HG03469 (cell line): ENCODE results near the gene DEFB113.
"Not testable (repeated sequence)": the region's sequence is repeated elsewhere in the genome, so short reads cannot be mapped to it uniquely, and the experiment has no call there.

Source experiments
- ATAC-seq: cut with Tn5 transposase; IDR thresholded peaks from one replicate; pipeline ENCODE4 v1.9.1; 2021; ENCODE audit warnings: mild to moderate bottlenecking, moderate library complexity, moderate number of reproducible peaks; ENCODE audit not compliant: unreplicated experiment

Gene DEFB113, protein sequence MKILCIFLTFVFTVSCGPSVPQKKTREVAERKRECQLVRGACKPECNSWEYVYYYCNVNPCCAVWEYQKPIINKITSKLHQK

DNA sequence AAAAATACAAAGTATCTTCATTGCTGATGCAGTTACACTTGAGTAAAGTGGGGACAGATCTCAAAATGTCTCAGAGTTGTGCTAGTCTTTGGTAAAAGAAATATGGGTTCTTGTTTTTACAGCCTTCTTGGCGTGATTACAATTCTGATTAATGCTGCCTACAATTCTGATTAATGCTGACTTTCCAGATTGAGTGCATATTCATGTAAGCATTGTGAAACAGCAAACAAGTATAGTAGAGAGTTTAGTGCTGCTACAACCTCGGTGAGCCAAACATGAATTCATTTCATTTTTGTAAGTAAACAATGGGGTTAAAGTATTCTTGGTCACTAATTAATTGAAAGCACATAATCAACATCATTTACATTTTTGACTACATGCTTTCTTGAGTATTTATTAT is at the start of gene DEFB113:
DEFB113 (minus strand) TSS at position 21 of the 400 bp plus-strand sequence; CDS start at position 21, 0 bp downstream.
- ATAC-seq: no peak

DNA sequence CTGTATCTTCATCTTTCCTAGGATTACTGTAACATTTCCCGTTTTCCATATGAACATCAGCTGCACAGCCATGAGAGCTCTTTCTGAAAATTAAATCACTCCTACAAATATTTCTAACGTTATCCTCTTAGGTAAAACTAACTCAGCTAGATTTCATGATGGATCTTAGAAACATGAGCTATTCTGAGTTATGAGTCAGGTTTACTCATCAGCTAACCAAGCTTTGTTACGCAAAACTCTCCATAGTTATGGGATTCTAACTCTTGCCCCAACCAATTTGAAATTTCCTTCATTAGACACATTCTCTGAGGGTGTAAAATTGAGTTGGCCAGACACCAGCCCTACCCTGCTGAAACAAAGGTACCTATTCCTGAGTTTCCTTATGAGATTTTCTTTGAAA is 38.4 kb upstream of the DEFB113 start:
- no peak for ATAC-seq

DNA sequence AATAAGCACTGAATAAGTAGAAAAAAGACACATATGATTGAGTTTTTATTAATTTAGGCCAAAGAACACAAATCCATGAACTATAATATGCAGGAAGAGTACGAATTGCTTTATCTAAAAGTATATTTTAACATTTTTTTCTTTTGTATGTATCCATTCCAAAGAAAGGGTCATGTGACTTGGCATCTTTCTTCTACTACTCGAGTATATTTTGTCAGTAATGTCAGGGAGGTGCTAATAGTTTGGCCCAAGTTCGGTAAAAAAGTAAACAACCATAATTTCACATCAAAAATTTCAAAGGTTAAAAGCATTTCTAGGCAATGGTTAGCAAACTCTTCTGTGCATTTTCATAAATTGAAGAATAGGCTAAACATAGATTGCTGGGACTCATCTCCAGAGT is 33.7 kb upstream of the DEFB113 start:
- ATAC-seq: no peak

DNA sequence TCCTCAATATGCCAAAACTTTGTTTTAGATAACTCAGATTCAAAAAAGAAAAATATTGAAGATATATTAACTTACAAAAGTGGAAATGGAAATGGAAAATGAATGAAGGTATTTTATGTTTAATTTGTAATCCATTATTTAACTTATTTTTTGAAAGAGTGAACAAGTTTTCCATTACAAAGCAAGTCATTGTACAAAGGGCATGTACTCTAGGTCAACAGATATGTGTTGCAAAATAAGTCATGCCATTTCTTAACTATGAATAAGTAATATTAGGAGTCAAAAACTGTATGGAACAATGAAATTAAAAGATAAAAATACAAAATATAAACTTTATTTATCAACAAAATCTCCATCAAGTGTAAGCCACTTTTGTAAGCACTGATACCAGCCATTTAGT is 25.9 kb upstream of the DEFB113 start:
- no peak for ATAC-seq

DNA sequence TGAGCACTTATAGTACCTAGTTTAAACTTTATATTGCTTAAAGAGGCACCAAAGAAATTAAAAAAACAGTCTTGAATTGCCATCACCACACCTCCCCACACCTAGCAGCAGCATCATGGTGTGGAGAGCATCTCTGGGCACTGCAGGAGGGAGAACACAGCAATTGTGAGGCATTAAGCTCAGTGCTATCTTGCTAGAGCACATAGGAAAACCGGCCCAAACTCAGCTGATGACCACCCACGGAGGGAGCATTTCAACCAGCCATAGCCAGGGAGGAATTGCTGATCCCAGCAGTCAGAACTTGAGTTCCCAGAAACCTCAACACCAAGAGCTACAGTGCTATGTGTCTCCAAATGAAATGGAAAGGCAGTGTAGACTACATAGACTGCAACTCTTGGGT is 19.5 kb upstream of the DEFB113 start:
- no peak for ATAC-seq

DNA sequence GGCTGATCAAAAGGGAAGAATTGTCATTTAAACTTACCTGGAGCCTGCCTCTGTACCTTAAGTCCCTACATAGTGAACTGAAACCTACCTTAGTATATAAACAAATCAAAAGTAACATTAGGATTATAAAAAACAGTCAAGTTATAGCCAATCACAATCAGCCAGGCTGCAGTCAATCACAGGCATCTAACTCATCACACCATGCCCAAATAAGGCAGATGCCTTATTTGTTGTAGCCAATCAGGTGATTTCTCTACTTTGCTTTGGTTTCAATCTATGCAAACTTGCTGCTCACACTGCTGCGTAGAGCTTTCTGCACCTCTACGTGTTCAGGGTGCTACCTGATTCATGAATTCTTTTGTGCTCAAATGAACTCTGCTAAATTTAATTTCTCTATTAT is 18.3 kb upstream of the DEFB113 start:
- no peak for ATAC-seq

DNA sequence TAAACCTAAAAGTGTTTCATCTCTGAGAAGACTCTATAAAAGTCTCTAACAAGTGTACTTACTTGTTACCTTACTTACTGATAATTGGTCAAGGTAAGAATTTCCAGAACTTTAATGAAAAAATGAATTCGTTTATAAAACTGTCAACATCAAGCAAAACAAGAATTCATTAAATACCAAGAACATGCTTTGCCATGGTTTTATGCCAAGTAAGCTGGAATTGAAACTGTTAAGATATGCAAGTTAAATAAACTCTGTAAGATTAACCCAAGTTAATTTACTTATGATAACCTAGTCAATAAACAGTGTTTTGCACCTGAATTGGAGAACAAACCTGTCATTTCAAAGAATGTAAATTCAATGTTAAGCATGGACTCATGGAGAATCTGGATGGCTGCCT is 17.1 kb upstream of the DEFB113 start:
- ATAC-seq: no peak

DNA sequence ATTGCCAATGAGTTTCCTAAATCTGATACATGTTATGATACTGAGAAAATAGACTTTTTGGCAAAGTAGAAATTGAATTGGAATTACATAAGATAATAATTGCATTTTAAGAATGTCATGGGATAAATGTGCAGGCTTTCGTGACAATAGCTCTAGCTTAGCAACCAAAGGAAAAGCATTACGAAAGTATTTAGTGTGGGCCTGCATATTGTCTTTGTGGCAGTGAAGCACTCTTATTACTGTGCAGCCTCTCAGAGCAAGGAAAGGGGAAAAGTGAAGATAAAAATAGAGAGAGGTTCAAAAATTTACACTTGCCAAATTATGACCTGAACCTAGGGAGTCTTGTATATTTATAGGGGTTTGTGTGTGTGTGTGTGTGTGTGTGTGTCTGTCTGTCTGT is 12.6 kb upstream of the DEFB113 start:
- ATAC-seq: no peak

DNA sequence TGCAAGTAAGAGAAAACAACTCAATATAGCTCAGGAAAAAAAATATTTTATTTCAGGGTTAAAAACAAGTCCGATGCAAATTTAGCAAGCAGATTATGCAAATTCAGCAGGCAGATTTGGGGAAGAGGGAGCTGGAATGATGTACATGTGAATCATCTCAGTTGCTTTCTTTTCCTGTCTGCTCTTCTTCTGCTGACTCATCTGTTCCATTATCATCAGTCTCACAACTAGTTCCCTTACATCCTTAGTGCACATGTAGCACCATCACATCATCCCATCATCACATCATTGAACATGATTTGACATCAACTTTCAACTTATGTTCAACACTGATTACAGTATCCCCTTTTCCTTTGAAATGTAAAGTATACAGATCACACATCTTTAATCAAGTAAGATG is 11.5 kb upstream of the DEFB113 start:
- peak; percentile 72 for ATAC-seq

DNA sequence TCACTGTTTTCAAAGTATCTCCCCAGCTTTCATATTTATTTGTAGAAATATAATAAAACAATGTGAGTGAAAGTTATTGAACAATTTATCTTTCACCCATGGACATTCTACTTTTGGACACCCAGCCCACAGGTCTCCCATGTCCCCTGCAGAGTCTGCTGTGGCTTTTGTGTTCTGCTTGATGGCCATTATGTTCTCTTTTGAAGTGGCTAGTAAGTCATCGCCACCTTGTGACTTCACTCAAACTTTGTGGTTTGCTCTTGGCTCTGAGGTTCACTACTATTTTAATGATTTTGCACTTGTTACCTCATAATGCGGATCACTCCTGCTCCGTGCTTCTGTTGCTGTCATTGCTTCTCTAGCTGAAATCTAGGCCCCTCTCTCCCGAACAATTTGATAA is 10.2 kb upstream of the DEFB113 start:
- no peak for ATAC-seq

DNA sequence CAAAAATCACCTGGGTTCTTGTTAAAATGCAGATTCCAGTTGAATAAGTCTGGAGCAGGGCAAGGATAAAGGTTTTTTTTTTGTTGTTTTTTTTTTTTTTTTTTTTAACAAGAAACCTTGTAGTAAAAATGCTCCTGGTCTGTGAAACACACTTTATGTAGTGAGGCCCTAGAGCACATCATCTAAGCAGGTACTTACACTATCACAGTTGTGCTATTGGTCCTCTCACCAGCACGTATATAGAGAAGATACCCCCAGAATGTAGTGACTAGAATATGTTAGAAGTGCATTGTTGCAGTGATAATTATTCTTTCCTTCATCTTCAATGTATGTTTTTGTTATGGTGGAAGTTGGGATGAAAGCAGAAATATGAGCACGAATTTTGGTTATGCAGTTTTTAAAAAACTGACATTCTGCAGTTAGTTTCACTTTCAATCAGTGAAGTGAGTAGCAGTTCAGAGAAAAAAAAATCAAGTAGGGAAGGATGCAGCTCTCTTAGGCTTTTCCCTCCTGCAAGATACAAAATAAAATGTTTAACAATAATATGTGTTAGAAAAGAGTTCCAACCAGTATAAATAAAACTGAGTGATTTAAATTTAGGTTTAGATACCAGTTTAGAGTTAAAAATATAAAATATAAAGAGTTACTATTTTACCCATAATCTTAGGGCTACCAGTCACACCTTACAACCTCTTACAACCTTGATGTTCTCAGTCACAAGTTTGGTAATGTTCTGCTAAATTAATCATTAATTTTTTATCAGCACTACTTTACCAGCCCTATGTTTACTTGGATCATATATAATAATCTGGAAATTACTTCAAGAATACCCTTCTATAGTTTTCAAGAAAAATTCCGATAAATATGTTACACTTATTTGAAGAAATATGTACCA is 9.2 kb upstream of the DEFB113 start:
- no peak for ATAC-seq

DNA sequence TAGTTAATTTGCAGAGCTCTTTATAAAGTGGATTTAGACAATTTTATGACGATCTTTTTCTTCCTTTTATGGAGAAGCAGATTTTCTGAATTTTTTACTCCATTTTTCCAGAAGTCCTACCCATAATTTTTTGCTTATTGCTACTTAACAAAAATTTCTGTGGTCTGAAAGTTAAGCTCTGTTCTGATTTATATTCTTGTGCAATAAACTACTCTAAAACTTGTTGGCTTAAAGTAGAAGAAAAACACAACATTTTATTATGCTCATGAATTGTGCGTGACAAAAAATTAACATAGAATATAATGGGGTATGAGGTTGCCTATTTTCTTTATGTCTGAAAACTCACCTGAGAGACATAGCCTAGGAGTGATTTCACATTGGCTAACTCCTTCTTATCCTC is 2.6 kb downstream of the DEFB113 start:
- no peak for ATAC-seq

DNA sequence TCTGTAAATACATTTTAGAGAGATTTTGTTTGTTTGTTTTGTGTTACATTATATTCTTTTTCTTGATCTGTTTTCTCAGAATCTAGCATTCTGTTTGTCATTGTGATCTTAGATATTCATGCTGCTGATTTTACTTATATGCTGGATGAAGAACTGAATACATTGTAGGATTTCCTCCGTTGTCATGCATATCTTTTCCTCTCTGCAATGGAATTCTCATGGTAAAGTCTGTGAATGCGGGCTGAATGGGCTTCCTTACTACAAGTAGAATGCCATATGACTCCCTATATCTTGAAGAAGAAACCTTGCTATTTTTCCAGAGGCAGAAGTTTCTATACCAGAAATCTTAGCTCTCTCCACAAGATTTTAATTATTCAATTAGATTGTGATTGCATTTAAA is 3.1 kb downstream of the DEFB113 start:
- ATAC-seq: no peak

DNA sequence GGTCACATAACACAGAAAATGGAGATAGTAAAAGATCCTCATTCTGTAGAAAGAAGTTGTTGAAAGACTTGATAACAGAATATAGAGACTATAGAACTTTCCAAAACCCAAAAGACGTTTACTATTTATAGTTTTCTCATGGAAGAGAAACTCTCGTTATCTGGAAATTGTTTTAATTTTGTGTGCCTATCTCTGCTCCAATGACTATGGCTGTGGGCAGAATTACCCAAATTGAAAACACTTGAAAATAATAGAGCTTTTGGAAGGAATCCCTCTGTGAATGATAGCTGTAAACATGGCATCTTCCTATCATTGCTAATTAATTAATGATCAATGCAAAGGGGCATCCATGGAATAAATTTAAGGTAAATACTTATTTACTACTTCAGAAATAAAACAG is 5.4 kb downstream of the DEFB113 start, which contains the start of gene DEFB114:
DEFB114 (minus strand) TSS at position 101 of the 400 bp plus-strand sequence; CDS start at position 42, 59 bp downstream.
- no peak for ATAC-seq

DNA sequence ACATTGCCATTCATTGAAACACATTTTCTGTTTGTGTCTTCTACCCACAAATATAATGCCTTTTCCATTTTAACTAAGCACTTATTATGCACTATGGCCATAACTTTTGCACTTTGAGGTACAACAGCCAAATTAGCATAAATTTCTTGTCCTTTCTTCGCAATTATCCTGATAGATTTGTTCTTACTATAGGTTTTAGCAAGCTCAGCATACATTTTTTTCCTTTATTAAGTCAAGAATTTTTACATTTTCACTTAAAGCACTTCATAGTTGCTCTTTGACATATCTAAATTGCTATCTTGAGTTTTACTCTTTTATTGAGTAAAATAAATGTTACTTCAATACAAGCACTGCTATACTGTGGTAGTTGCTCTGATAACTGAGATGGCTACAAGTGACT is 11.2 kb downstream of the DEFB113 start:
- ATAC-seq: no peak

DNA sequence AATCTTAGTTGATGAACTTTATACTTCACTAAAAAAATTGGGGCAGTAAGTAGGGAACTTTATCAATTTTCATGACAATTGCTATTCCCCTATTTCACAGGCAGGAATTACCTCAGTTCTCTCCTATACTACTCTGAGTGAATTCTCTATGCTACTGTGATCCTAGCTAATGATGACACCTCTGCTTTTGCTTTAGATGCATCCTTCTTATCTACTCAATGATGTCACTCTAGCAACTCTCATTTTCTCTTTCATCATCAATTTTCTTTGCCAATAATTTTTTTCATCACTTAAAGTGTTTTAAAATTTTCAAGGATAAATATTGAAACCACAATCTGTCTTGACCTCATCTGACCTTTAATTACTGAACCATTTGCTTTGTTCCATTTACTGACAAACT is 13.6 kb downstream of the DEFB113 start:
- no peak for ATAC-seq

DNA sequence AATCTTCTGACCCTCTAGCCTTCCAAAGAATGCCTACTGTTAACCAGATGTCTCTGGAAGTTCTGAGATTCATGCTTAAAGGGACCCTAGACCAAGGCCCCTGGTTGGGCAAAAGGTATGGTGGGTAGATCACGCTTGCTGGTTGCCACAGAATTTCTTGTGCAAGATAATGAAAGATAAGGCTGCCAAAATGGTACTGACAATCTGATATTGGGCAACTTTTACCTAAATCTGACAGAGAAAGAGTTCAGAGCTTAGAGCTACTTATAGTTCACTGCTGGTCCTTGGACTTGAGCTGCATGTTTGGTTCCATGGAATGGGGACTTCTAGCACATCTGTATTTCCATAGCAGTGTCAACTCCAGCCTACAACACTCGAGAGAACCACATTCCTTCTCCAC is 17.5 kb downstream of the DEFB113 start:
- no peak for ATAC-seq

DNA sequence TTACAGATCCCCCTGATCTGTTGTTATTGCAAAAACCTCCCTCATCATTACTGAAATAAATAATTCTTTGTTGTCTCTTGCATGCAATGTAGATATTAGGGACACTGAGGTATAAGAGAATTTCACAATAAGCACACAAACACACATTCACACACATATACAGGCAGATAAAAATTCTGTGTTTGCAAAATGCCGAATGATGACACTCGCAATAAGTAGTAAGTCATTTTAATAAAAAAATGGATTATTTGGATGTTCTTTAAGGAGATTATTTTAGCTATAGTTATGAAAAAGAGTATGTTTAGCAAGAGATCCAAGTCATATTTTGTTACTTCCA is 19.0 kb downstream of the DEFB113 start:
- no peak for ATAC-seq

DNA sequence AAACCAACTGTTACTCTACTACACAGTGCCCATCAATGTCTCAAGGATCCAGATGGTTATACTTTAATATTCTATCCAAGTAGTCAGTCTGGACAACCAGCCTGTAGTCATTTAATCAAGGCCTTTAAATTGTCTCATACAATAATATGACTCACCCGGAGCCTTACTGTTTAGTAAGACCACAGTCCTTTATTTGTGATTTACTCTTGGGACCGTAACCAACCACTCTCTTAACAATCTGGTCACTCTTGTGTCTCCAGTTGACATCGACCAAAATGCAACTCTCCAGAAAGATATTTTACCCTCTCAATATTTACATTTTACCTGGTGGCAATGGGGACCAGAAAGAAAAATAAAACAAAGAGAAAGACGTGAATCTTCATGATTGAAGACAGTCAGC is 20.4 kb downstream of the DEFB113 start:
- ATAC-seq: no peak

DNA sequence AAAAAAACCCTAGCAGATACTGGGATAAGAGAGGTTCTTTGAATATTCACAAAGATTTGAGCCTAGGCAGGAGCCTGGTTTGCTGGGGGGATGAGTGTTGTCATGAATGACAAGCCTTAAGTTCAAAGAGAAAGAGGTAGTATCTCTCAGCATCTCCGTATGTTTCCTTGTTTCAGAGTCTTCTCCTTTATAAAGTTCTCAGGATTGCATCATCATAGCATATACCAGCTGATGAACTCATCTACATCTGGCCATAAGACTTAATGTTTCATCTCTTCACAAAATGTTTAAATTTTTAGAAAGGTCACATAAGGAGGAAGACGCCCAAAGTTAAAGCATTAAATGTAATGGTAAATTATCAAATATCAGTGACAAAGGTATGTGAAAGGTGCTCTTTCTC is 22.6 kb downstream of the DEFB113 start:
- ATAC-seq: no peak

DNA sequence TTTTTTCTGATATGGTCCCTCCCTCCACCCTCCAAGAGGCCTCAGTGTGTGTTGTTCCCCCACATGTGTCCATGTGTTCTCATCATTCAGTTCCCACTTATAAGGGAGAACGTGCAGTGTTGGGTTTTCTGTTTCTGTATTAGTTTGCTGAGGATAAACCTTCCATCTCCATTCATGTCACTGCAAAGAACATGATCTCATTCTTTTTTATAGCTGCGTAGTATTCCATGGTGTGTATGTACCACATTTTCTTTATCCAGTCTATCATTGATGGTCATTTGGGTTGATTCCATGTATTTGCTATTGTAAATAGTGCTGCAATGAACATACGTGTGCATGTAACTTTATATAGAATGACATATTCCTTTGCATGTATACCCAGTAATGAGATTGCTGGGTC is 25.4 kb downstream of the DEFB113 start:
- ATAC-seq: not testable (repeated sequence)

DNA sequence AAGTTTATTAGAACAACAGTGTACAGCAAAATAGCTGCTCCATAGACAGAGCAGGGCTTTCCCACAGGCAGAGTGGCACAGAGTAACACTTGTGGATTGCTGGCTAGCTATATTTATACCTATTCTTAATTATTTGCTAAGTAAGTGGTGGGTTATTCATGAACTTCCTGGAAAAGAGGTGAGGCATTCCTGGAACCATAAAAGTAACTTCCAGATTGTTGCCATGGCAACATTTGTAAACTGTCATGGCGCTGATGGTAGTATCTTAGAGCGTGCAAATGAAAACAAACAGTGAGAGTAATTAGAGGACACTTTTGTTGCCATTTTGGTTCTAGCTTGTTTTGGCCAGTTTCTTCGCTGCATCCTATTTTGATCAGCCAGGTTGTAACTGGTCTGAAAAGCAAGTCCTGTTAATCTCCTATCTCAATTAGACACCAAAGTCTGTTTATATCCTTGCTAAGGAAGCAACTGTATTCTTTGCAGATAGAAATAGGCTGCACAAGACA is 29.4 kb downstream of the DEFB113 start:
- ATAC-seq: no peak
